Pancreas (tissue), 10 donors: ENCODE data around the gene HSPA14. TPM values are rescaled to one million over a fixed set of nuclear protein-coding genes. Genes with fewer than 3 reads are reported as not detected.
"Not testable (repeated sequence)": the region's sequence is repeated elsewhere in the genome, so short reads cannot be mapped to it uniquely, and the experiment has no call there.

ENCODE experiments used
- ATAC-seq, 4 donors: fragments of 200-7000 bp; cut with Tn5 transposase; one replicate each; pipeline versions ENCODE4 v1.8.0 to v1.9.1; 2020; ENCODE audit warnings: mild to moderate bottlenecking in 4 of 4, moderate library complexity in 4 of 4
- DNase-seq, 6 donors: peaks; one replicate each; pipeline ENCODE4 v3.0.0-alpha.2; 2020
- FAIRE-seq: peaks from 2 replicates; lab custom pipeline; 2012; peaks lifted over from hg19 to GRCh38; lab: Jason Lieb, UNC
- H3K27ac ChIP-seq, 4 donors: fragments of 200-600 bp; sonication (generic); 1 replicate in 3 of 4; 2 replicates in 1 of 4; pipeline versions ENCODE4 v1.5.0 to v1.8.0; 2020
- H3K27me3 ChIP-seq, 4 donors: fragments of 200-600 bp; one replicate each; pipeline ENCODE4 v1.8.0; 2021
- H3K36me3 ChIP-seq, 3 donors: fragments of 200-600 bp; sonication (generic) in 1 of 3; one replicate each; pipeline versions ENCODE4 v1.5.0 to v1.8.0; 2020 to 2021
- H3K4me1 ChIP-seq, 3 donors: fragments of 200-600 bp; one replicate each; pipeline ENCODE4 v1.8.0; 2021
- H3K4me3 ChIP-seq, 4 donors: fragments of 200-600 bp; sonication (generic) in 2 of 4; one replicate each; pipeline versions ENCODE4 v1.5.0 to v1.8.0; 2020 to 2021
- H3K9me3 ChIP-seq, 4 donors: fragments of 200-600 bp; one replicate each; pipeline ENCODE4 v1.8.0; 2021
- CTCF ChIP-seq, 4 donors: fragments of 200-600 bp; sonication (generic) in 3 of 4; IDR thresholded peaks; one replicate each; pipeline versions ENCODE4 v1.5.0 to v1.8.0; 2021; ENCODE audit warnings: antibody characterized with exemption in 4 of 4
- WGBS, 2 donors: extraction: QIAGEN DNeasy Blood & Tissue Kit; methylation state at CpG; one replicate each; pipeline ENCODE4 v1.1.7; 2013; 5-methylcytosine and 5-hydroxymethylcytosine counted together
- intact Hi-C, 3 donors: fragments of 100-400 bp; cut with DNase I; formaldehyde crosslinking; loops; one replicate each; pipeline versions ENCODE4 v1.11.1 to v1.14.2; 2022
- polyA plus RNA-seq, 2 donors: library from polyadenylated mRNA; stranded (reverse); fragments of 200-250 nt; gene quantifications; one replicate each; pipeline ENCODE4 v1.2.3, GENCODE V29; 2013
- total RNA-seq, 6 donors: library from RNA; stranded (reverse); fragmentation: NEBNext Ultra II Directional in 4 of 6; extraction: Animal tissue kit (Norgen Biotek cat#: 25700) in 4 of 6; gene quantifications; one replicate each; pipeline versions ENCODE4 v1.2.1 to v1.2.4, GENCODE V29; 2021 to 2023
- donor health status: healthy with polysubstance abuse.
- donor health status: DM: no; HTN: no; CAD: no; lungs with moderate emphysema.
- donor health status: DM: no; HTN: no; CAD: no.
- donor health status: control.
- donor health status: control.
- donor health status: Bipolar disorder and iron deficiency.
- donor health status: DM: yes; HTN: yes; CAD: no.
- donor health status: DM: no; HTN: no; CAD: no.
- donor health status: DM: no; HTN: no; CAD: no.
- donor health status: DM: yes; HTN: yes; CAD: no.

The HSPA14 gene
- total and polyA plus RNA-seq, 8 donors = 3.1 to 10.4 (median 5.3) TPM

DNA sequence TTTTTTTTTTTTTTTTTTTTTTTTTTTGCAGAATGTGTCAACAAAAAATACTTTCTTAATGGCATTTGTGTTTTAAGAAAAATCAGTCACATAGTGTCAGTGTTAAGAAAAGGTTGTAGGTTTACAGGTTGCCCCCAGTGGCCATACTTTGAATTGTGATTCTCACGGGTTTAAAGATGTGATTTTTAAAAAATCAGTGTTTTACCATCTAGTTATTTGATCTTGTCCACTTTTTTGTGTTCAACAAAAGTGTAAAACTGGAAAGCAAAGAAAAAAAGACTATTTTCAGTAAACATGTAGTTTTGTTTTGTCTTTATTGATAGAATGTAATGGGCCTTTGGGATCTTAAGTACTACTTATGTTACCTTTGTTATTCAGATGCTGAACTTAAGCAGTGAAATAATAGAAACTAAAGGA, 66.2 kb downstream of the HSPA14 start:
- Histone ChIP-seq H3K4me3 (no peak overlapping the region), H3K4me1 (no peaks in the 10 kb centered on the region), H3K27me3 (no peaks in the 10 kb centered on the region), H3K27ac (no peak overlapping the region), H3K36me3 (no peaks in the 10 kb centered on the region), H3K9me3 (no peaks in the 10 kb centered on the region)
- TF ChIP-seq CTCF (IDR thresholded peaks at IDR 0.05) = peak in 3 of 4 donors; percentile 27 to 53 (median 48)
- intact Hi-C loops = no loop called here
- WGBS, 2 donors = 29 to 31% methylated on average over 1 of the region's 1 CpG
- ATAC-seq = peak in 3 of 4 donors; percentile 56 to 83 (median 68)
- DNase-seq = no peak
- peak; percentile 79 for FAIRE-seq

DNA sequence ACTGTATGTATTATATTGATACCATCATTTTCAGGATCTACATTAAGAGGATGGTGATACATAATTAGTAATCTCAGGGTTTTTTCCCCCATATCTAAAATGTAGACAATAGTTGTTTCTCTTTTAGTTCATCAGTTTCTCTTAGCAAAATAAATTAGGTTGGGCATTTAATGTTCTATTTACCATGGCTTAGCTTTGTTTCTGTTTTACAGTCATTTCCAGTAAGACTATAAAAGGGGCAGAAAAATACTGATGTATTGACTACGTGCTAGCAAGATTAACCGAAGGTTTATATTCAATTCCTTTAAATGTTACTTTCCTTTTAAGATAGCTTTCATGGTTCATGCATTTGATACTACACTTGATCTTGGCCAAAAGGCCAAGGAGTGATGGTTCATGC, 66.8 kb downstream of the HSPA14 start:
- no peak overlapping the region for H3K27ac ChIP-seq
- no peaks in the 10 kb centered on the region for H3K36me3 ChIP-seq
- ATAC-seq = no peak
- intact Hi-C loops = no loop called here
- no peak overlapping the region for H3K4me3 ChIP-seq
- DNase-seq = no peak
- H3K4me1 ChIP-seq = no peaks in the 10 kb centered on the region
- 97 to 99% methylated on average over 2 of the region's 2 CpGs for WGBS, 2 donors
- no peak for FAIRE-seq
- no peaks in the 10 kb centered on the region for H3K27me3 ChIP-seq
- no peaks in the 10 kb centered on the region for H3K9me3 ChIP-seq
- no peak for TF ChIP-seq CTCF (IDR thresholded peaks at IDR 0.05)

- no peak for ATAC-seq
- FAIRE-seq = no peak
- WGBS, 2 donors = 97 to 99% methylated on average over 2 of the region's 2 CpGs
Measured at GRCh38 chr10:14905890-14906289, 67.8 kb downstream of the HSPA14 start.

DNA sequence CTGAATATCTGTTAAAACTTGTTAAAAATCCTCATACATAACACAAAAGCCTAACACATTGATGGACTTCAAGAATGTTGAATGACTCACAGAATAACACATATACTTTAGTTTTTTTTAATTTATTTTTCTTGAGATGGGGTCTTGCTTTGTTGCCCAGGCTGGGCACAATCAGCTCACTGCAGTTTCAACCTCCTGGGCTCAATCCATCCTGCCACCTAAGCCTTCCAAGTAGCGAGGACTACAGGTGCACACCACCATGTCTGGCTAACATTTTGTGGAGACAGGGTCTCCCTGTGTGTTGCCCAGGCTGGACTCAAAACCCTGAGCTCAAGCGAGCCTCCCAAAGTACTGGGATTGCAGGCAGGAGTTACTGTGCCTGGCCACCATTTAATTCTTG, 68.7 kb downstream of the HSPA14 start:
- ATAC-seq (no peak), FAIRE-seq (no peak)
- 95 to 99% methylated on average over 2 of the region's 2 CpGs for WGBS, 2 donors

More at GRCh38 chr10:14905890-14906289, 67.8 kb downstream of the HSPA14 start:
- no peak for TF ChIP-seq CTCF (IDR thresholded peaks at IDR 0.05)
- Histone ChIP-seq H3K9me3 (no peaks in the 10 kb centered on the region), H3K4me1 (no peaks in the 10 kb centered on the region), H3K27me3 (no peaks in the 10 kb centered on the region), H3K36me3 (peaks cover 0 to 2% (median 0%) of the 10 kb centered on the region in 3 donors), H3K27ac (no peak overlapping the region), H3K4me3 (no peak overlapping the region)
- intact Hi-C loops = no loop called here
- no peak for DNase-seq

GRCh38 chr10:14907591-14907990, 69.5 kb downstream of the HSPA14 start:
- H3K4me1 ChIP-seq, H3K9me3 ChIP-seq, intact Hi-C loops, H3K4me3 ChIP-seq, H3K27me3 ChIP-seq, FAIRE-seq, H3K36me3 ChIP-seq, ATAC-seq, DNase-seq, H3K27ac ChIP-seq: not testable (repeated sequence)
- 98 to 99% methylated on average over 4 of the region's 4 CpGs for WGBS, 2 donors

More for the DNA sequence above, 68.7 kb downstream of the HSPA14 start:
- TF ChIP-seq CTCF (IDR thresholded peaks at IDR 0.05) = no peak
- peaks cover 0 to 5% (median 0%) of the 10 kb centered on the region in 3 donors for H3K36me3 ChIP-seq
- no peaks in the 10 kb centered on the region for H3K27me3 ChIP-seq
- H3K9me3 ChIP-seq = no peaks in the 10 kb centered on the region
- no peak overlapping the region for H3K27ac ChIP-seq
- DNase-seq = no peak
- intact Hi-C loops = no loop called here
- no peak overlapping the region for H3K4me3 ChIP-seq
- no peaks in the 10 kb centered on the region for H3K4me1 ChIP-seq
